ENCODE measurements around the gene CNOT3.

The CNOT3 gene

GRCh38 chr19:54162241-54162805 is 24.8 kb downstream of the CNOT3 start:
- H3K4me2 ChIP-seq (ENCODE audit: low read depth, low read length, poor library complexity, severe bottlenecking): peak overlapping the region; percentile 24
- H2AFZ ChIP-seq (ENCODE audit: low read depth, low read length, severe bottlenecking): no peak overlapping the region
- H4K20me1 ChIP-seq (ENCODE audit: low read depth, low read length): no peaks in the 10 kb centered on the region
- H3K27me3 ChIP-seq (ENCODE audit: low read length): no peaks in the 10 kb centered on the region
- peaks cover 15% of the 10 kb centered on the region; the same call in 1 of the 2 replicates for H3F3A ChIP-seq (ENCODE audit: insufficient read depth)
- no peaks in the 10 kb centered on the region for H3K36me3 ChIP-seq (ENCODE audit: low read length)
- no peak for TF ChIP-seq CTCF (IDR thresholded peaks at IDR 0.05; ENCODE audit: insufficient read depth, low read length, poor library complexity, severe bottlenecking)
- no peak for TF ChIP-seq EZH2phosphoT487 (conservative IDR thresholded peaks at IDR 0.05; ENCODE audit: low read length)
- H3K9me2 ChIP-seq (replicated peaks; ENCODE audit: insufficient read depth, low read length): no peaks in the 10 kb centered on the region
- no peaks in the 10 kb centered on the region for H3K9me3 ChIP-seq (ENCODE audit: insufficient read depth, low read length)
- no peaks in the 10 kb centered on the region for H3K79me2 ChIP-seq (ENCODE audit: insufficient read depth, low read length)
- no peak overlapping the region for H3K27ac ChIP-seq (ENCODE audit: low read depth, low read length)
- H3K9ac ChIP-seq (ENCODE audit: low read length): no peak overlapping the region
- no peak overlapping the region for H3K4me3 ChIP-seq (ENCODE audit: insufficient read depth, low read length, poor library complexity, severe bottlenecking)

GRCh38 chr19:54162884-54163283 is 25.3 kb downstream of the CNOT3 start:
- no peak overlapping the region for H2AFZ ChIP-seq (ENCODE audit: low read depth, low read length, severe bottlenecking)
- no peak overlapping the region for H3K4me3 ChIP-seq (ENCODE audit: insufficient read depth, low read length, poor library complexity, severe bottlenecking)
- H3K9ac ChIP-seq (ENCODE audit: low read length): no peak overlapping the region
- no peak for TF ChIP-seq CTCF (IDR thresholded peaks at IDR 0.05; ENCODE audit: insufficient read depth, low read length, poor library complexity, severe bottlenecking)
- no peak for TF ChIP-seq EZH2phosphoT487 (conservative IDR thresholded peaks at IDR 0.05; ENCODE audit: low read length)
- no peaks in the 10 kb centered on the region for H3K9me3 ChIP-seq (ENCODE audit: insufficient read depth, low read length)
- no peak overlapping the region for H3K27ac ChIP-seq (ENCODE audit: low read depth, low read length)
- H3K79me2 ChIP-seq (ENCODE audit: insufficient read depth, low read length): no peaks in the 10 kb centered on the region
- peak overlapping the region; percentile 24 for H3K4me2 ChIP-seq (ENCODE audit: low read depth, low read length, poor library complexity, severe bottlenecking)
- no peaks in the 10 kb centered on the region for H4K20me1 ChIP-seq (ENCODE audit: low read depth, low read length)
- peaks cover 15% of the 10 kb centered on the region; the same call in 1 of the 2 replicates for H3F3A ChIP-seq (ENCODE audit: insufficient read depth)
- H3K36me3 ChIP-seq (ENCODE audit: low read length): no peaks in the 10 kb centered on the region
- H3K27me3 ChIP-seq (ENCODE audit: low read length): no peaks in the 10 kb centered on the region
- H3K9me2 ChIP-seq (replicated peaks; ENCODE audit: insufficient read depth, low read length): no peaks in the 10 kb centered on the region

GRCh38 chr19:54164369-54165068 is 27.0 kb downstream of the CNOT3 start:
- Histone ChIP-seq H3K27me3 (ENCODE audit: low read length) (no peaks in the 10 kb centered on the region), H3K9me2 (replicated peaks; ENCODE audit: insufficient read depth, low read length) (no peaks in the 10 kb centered on the region), H3K4me3 (ENCODE audit: insufficient read depth, low read length, poor library complexity, severe bottlenecking) (no peak overlapping the region), H3F3A (ENCODE audit: insufficient read depth) (no peaks in the 10 kb centered on the region), H3K36me3 (ENCODE audit: low read length) (no peaks in the 10 kb centered on the region), H3K4me2 (ENCODE audit: low read depth, low read length, poor library complexity, severe bottlenecking) (no peak overlapping the region), H4K20me1 (ENCODE audit: low read depth, low read length) (no peaks in the 10 kb centered on the region), H3K9me3 (ENCODE audit: insufficient read depth, low read length) (no peaks in the 10 kb centered on the region), H2AFZ (ENCODE audit: low read depth, low read length, severe bottlenecking) (no peak overlapping the region), H3K79me2 (ENCODE audit: insufficient read depth, low read length) (no peaks in the 10 kb centered on the region), H3K27ac (ENCODE audit: low read depth, low read length) (no peak overlapping the region), H3K9ac (ENCODE audit: low read length) (no peak overlapping the region)
- no peak for TF ChIP-seq CTCF (IDR thresholded peaks at IDR 0.05; ENCODE audit: insufficient read depth, low read length, poor library complexity, severe bottlenecking)
- TF ChIP-seq EZH2phosphoT487 (conservative IDR thresholded peaks at IDR 0.05; ENCODE audit: low read length): no peak

All from SU-DHL-6 (cell line).